Fibroblast of lung (primary cell): ENCODE data around the gene NAT10. TPM values are rescaled to one million over a fixed set of nuclear protein-coding genes. Genes with fewer than 3 reads are reported as not detected.

Experiments used
- DNase-seq, 2 donors: peaks; one replicate each; pipeline versions ENCODE4 v3.0.0 to v3.0.0-alpha.2; 2010; ENCODE audit warnings: low read depth in 2 of 2
- H2AFZ ChIP-seq: 2 replicates; pipeline ENCODE4 v1.5.1; 2012; ENCODE audit warnings: low read length, control low read depth, inconsistent platforms
- H3K27ac ChIP-seq: 2 replicates; pipeline ENCODE4 v1.5.1; 2011; ENCODE audit warnings: low read length, control low read depth; ENCODE audit not compliant: insufficient read depth
- H3K27me3 ChIP-seq: 2 replicates; pipeline ENCODE4 v1.5.1; 2011; ENCODE audit warnings: mild to moderate bottlenecking, low read length; ENCODE audit not compliant: control insufficient read depth, insufficient read depth
- H3K36me3 ChIP-seq: 2 replicates; pipeline ENCODE4 v1.5.1; 2011; ENCODE audit warnings: low read length; ENCODE audit not compliant: control insufficient read depth, insufficient read depth
- H3K4me1 ChIP-seq: 2 replicates; pipeline ENCODE4 v1.5.1; 2011; ENCODE audit warnings: low read length; ENCODE audit not compliant: control insufficient read depth, insufficient read depth; ENCODE audit errors: extremely low read depth
- H3K4me2 ChIP-seq: 2 replicates; pipeline ENCODE4 v1.5.1; 2011; ENCODE audit warnings: low read length, control low read depth; ENCODE audit not compliant: insufficient read depth; ENCODE audit errors: extremely low read depth
- H3K4me3 ChIP-seq, 4 experiments: fragments of 200-600 bp in 1 of 4; sonication (generic) in 1 of 4; replicated peaks in 1 of 4; 2 replicates each; pipeline ENCODE4 v1.5.1; 2011 to 2016; ENCODE audit warnings: low read length in 4 of 4, low read depth in 3 of 4, mild to moderate bottlenecking in 3 of 4, control low read depth in 2 of 4, inconsistent platforms in 1 of 4, mixed read lengths in 1 of 4; ENCODE audit not compliant: insufficient read depth in 1 of 4; ENCODE audit errors: control extremely low read depth in 1 of 4
- H3K79me2 ChIP-seq: 2 replicates; pipeline ENCODE4 v1.5.1; 2012; ENCODE audit warnings: mild to moderate bottlenecking, low read length, inconsistent platforms; ENCODE audit not compliant: control insufficient read depth, insufficient read depth
- H3K9ac ChIP-seq: 2 replicates; pipeline ENCODE4 v1.5.1; 2011; ENCODE audit warnings: mild to moderate bottlenecking, low read length, control low read depth; ENCODE audit not compliant: insufficient read depth
- H3K9me3 ChIP-seq: 2 replicates; pipeline ENCODE4 v1.5.1; 2012; ENCODE audit warnings: low read depth, low read length; ENCODE audit not compliant: control insufficient read depth, insufficient read depth
- H4K20me1 ChIP-seq: 2 replicates; pipeline ENCODE4 v1.5.1; 2011; ENCODE audit warnings: low read length; ENCODE audit not compliant: control insufficient read depth, insufficient read depth; ENCODE audit errors: extremely low read depth
- EZH2 ChIP-seq: IDR thresholded peaks from 2 replicates; pipeline ENCODE4 v1.5.1; 2012; ENCODE audit warnings: low read length, control low read depth, mild to moderate bottlenecking; ENCODE audit errors: missing control alignments
- polyA plus RNA-seq, 2 donors: library from polyadenylated mRNA; depleted of rRNA in 1 of 2; stranded (reverse) in 1 of 2; unstranded in 1 of 2; fragments of >200 nt; gene quantifications; 2 replicates each; pipeline ENCODE4 v1.2.1, GENCODE V29; 2011 to 2012; ENCODE audit warnings: missing spikeins in 1 of 2
- total RNA-seq: library from RNA; depleted of rRNA; stranded (reverse); fragments of >200 nt; gene quantifications from 2 replicates; pipeline ENCODE4 v1.2.1, GENCODE V29; 2014
- TF ChIP-seq, protein P1 (sequence below), 2 donors: IDR thresholded peaks in 1 of 2; conservative IDR thresholded peaks in 1 of 2; 1 replicate in 1 of 2; 2 replicates in 1 of 2; pipeline ENCODE4 v1.5.1; 2011 to 2012; ENCODE audit warnings: low read length in 2 of 2, control low read depth in 1 of 2, inconsistent platforms in 1 of 2, low read depth in 1 of 2, mild to moderate bottlenecking in 1 of 2

Gene NAT10
- total and polyA plus RNA-seq, 2 donors (not counting 1 experiment from before 2014, with no cell fraction given), result 14.4 to 21.5 TPM

DNA sequence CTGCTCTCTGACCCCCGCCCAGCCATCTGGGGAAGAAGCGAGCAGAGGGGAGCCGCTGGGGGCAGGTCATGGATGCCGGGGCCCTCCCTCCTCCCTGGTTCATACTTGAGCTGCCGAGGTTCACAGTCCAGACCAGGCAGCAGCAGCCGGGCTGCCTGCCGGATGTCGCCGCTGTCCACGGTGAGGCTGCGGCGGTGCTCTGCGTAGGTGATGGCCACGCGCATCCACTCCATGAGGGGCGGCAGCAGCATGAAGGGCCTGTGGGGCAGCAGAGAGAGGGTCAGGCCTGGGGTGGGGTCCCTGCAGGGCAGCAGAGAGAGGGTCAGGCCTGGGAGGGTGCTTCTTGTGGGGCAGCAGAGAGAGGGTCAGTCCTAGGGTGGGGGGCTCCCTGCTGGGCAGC is 67.6 kb downstream of the NAT10 start:
- TF ChIP-seq EZH2, result no peak
- TF ChIP-seq, protein P1, sequence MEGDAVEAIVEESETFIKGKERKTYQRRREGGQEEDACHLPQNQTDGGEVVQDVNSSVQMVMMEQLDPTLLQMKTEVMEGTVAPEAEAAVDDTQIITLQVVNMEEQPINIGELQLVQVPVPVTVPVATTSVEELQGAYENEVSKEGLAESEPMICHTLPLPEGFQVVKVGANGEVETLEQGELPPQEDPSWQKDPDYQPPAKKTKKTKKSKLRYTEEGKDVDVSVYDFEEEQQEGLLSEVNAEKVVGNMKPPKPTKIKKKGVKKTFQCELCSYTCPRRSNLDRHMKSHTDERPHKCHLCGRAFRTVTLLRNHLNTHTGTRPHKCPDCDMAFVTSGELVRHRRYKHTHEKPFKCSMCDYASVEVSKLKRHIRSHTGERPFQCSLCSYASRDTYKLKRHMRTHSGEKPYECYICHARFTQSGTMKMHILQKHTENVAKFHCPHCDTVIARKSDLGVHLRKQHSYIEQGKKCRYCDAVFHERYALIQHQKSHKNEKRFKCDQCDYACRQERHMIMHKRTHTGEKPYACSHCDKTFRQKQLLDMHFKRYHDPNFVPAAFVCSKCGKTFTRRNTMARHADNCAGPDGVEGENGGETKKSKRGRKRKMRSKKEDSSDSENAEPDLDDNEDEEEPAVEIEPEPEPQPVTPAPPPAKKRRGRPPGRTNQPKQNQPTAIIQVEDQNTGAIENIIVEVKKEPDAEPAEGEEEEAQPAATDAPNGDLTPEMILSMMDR (conservative IDR thresholded peaks at IDR 0.05 in 1 of 2, IDR thresholded peaks at IDR 0.05 in 1 of 2; ENCODE audit: low read depth in 1 of 2, low read length in 2 of 2), result no peak
- H3K79me2 ChIP-seq, result no peaks in the 10 kb centered on the region
- DNase-seq, result no peak

DNA sequence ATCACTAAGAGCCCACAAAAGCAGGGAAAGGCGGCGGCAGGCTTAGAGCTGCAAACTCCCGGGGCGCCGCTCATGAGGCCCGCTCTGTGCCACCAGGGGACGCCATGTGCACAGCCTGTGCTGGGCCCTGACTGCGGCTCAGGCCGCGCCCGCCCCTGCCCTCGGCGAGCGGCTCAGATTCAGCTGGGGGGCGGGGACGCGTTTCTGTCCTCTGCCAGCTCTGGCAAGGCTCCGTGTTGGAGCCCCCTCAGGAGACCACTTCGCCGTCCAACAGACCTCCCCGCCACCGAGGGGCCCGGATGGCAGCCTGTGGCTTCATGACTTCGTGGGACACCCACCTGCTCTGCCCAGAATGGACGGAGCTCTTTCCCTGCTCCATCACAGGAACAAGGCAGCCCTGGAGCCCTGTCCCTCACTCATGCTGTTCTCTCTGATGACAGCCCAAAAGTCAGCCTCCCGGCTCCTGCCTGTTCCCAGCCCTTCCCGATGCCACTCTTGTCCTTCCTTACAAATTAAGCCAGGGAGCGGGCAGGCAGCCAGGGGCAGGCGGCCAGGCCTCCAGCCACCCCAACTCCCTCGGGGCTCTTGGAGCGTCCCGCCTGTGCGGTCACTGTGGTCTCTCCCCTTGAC is 69.1 kb downstream of the NAT10 start:
- Histone ChIP-seq H4K20me1 (no peaks in the 10 kb centered on the region), H3K79me2 (no peaks in the 10 kb centered on the region), H3K9me3 (no peaks in the 10 kb centered on the region), H3K9ac (no peak overlapping the region), H3K36me3 (no peaks in the 10 kb centered on the region), H2AFZ (no peak overlapping the region), H3K4me1 (no peaks in the 10 kb centered on the region), H3K4me3 (peak overlapping the region in 3 of 4 experiments; percentile 26 to 43 (median 37)), H3K27me3 (no peaks in the 10 kb centered on the region), H3K27ac (no peak overlapping the region), H3K4me2 (peak overlapping the region; percentile 79)
- DNase-seq, result peak; percentile 56 to 65
- TF ChIP-seq, protein P1 (conservative IDR thresholded peaks at IDR 0.05 in 1 of 2, IDR thresholded peaks at IDR 0.05 in 1 of 2; ENCODE audit: low read depth in 1 of 2, low read length in 2 of 2), result peak; percentile 90 to 94
- no peak for TF ChIP-seq EZH2

More for the DNA sequence above, 67.6 kb downstream of the NAT10 start:
- H2AFZ ChIP-seq, result no peak overlapping the region
- peaks cover 1% of the 10 kb centered on the region for H4K20me1 ChIP-seq
- no peaks in the 10 kb centered on the region for H3K9me3 ChIP-seq
- H3K27me3 ChIP-seq, result no peaks in the 10 kb centered on the region
- H3K4me3 ChIP-seq, result no peak overlapping the region
- no peak overlapping the region for H3K4me2 ChIP-seq
- no peaks in the 10 kb centered on the region for H3K36me3 ChIP-seq
- no peaks in the 10 kb centered on the region for H3K4me1 ChIP-seq
- H3K9ac ChIP-seq, result no peak overlapping the region
- H3K27ac ChIP-seq, result no peak overlapping the region

DNA sequence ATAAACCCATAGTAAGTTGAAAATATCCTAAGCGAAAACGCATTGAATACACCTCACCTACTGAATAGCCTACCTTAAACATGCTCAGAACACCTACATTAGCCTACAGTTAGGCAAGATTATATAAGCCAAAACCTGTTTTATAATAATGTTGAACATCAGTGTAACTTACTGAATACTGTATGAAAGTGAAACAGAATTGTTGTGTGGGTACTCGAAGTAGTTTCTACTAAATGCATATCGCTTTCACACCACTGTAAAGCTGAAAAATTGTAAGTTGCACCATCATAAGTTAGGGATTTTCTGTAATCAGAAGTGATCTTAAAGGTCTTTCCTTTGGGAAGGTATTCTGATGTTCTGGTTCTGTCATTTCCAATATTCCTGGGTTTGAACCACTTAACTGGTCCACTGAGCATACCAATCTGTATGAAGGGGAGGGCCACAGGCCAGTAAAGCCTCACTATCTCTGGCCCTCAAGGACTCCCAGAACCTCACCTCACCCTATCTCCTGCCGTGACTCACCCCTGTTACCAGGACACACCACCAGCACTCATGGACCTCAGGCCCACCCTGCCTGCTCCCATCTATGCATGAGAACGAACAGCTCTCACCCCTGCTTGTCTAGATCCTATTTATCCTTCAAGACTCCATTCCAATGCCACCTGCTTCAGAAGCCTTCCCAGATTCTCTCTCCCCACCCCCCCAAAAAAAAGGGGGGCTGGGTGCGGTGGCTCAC is 70.0 kb downstream of the NAT10 start:
- no peaks in the 10 kb centered on the region for H3K79me2 ChIP-seq
- no peaks in the 10 kb centered on the region for H3K4me1 ChIP-seq
- H3K9me3 ChIP-seq, result no peaks in the 10 kb centered on the region
- H4K20me1 ChIP-seq, result no peaks in the 10 kb centered on the region
- no peaks in the 10 kb centered on the region for H3K27me3 ChIP-seq
- no peak for TF ChIP-seq EZH2
- TF ChIP-seq, protein P1 (conservative IDR thresholded peaks at IDR 0.05 in 1 of 2, IDR thresholded peaks at IDR 0.05 in 1 of 2; ENCODE audit: low read depth in 1 of 2, low read length in 2 of 2), result no peak
- DNase-seq, result no peak
- H3K4me2 ChIP-seq, result no peak overlapping the region
- H3K27ac ChIP-seq, result no peak overlapping the region
- no peak overlapping the region for H3K4me3 ChIP-seq
- H2AFZ ChIP-seq, result no peak overlapping the region
- no peaks in the 10 kb centered on the region for H3K36me3 ChIP-seq
- H3K9ac ChIP-seq, result no peak overlapping the region
